GM18951 (cell line): ENCODE measurements around the gene ATF7IP.
A peak's percentile ranks its signal among the peaks of the same experiment; 100 is the strongest.
"Not testable (repeated sequence)": the region's sequence is repeated elsewhere in the genome, so short reads cannot be mapped to it uniquely, and the experiment has no call there.

ENCODE experiments used
- POLR2A ChIP-seq: IDR thresholded peaks from 4 replicates; pipeline ENCODE4 v1.6.1; 2011; ENCODE audit warnings: mild to moderate bottlenecking; ENCODE audit not compliant: insufficient read length, insufficient read depth; ENCODE audit errors: extremely low read depth
- in situ Hi-C: fragments of 300-500 bp; cut with MboI; formaldehyde crosslinking; loops from one replicate; pipeline ENCODE4 v1.12.0; 2022; ENCODE audit warnings: low sequenced_read_pairs, mixed read lengths, inconsistent platforms; ENCODE audit not compliant: unreplicated experiment

Gene ATF7IP, protein sequence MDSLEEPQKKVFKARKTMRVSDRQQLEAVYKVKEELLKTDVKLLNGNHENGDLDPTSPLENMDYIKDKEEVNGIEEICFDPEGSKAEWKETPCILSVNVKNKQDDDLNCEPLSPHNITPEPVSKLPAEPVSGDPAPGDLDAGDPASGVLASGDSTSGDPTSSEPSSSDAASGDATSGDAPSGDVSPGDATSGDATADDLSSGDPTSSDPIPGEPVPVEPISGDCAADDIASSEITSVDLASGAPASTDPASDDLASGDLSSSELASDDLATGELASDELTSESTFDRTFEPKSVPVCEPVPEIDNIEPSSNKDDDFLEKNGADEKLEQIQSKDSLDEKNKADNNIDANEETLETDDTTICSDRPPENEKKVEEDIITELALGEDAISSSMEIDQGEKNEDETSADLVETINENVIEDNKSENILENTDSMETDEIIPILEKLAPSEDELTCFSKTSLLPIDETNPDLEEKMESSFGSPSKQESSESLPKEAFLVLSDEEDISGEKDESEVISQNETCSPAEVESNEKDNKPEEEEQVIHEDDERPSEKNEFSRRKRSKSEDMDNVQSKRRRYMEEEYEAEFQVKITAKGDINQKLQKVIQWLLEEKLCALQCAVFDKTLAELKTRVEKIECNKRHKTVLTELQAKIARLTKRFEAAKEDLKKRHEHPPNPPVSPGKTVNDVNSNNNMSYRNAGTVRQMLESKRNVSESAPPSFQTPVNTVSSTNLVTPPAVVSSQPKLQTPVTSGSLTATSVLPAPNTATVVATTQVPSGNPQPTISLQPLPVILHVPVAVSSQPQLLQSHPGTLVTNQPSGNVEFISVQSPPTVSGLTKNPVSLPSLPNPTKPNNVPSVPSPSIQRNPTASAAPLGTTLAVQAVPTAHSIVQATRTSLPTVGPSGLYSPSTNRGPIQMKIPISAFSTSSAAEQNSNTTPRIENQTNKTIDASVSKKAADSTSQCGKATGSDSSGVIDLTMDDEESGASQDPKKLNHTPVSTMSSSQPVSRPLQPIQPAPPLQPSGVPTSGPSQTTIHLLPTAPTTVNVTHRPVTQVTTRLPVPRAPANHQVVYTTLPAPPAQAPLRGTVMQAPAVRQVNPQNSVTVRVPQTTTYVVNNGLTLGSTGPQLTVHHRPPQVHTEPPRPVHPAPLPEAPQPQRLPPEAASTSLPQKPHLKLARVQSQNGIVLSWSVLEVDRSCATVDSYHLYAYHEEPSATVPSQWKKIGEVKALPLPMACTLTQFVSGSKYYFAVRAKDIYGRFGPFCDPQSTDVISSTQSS

DNA sequence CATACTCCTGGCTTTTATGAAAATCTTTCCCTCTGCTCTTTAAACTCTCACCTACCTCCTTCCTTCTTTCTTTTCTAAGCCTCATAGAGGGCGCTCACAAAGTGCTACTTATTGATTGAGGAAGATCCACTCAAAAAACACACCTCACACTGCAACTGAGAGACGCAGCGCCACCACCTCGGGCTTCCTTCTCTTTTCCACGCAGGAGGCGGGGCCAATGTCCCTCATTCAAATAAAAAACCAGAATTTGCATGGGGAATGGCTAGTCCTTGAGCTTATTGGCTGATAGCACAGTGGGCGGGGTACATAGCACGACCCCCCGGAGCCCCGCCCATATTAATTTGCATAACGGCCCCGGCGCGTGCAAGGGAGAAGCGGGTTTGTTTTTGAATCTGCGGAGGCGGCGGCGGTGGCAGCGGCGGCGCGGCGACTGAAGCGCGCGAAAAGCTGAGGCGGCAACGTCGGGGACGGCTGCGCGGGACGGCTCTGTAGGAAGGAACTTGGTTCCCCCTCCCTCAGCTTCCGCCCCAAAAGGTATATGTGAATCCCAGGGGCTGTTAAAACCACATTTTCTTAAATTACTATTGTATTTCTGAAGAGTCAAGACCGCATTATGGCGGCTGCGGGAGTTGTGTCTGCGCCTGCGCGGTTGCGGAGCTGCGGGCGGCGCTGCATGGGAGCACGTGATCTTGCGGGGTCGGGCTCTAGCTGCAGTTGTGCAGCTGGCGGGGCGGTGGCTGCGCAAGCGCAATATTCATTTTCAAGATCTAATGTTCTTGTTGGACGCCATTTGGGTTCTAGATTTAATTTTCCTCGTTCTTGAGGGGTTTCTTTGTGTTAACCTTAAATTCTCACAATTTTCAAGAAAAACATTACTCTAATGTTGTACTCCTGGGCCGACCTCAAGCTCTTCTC lies at the start of gene ATF7IP:
Gene ATF7IP, plus strand, starts transcription at position 389 of the 915 bp plus-strand sequence. CDS start 58,234 bp downstream, outside the sequence.
- TF ChIP-seq POLR2A = peak; percentile 78
- in situ Hi-C loops = loop anchor here (10.0 kb wide), 1 partner anchor 101 kb away; no protein-coding TSS in a partner anchor

DNA sequence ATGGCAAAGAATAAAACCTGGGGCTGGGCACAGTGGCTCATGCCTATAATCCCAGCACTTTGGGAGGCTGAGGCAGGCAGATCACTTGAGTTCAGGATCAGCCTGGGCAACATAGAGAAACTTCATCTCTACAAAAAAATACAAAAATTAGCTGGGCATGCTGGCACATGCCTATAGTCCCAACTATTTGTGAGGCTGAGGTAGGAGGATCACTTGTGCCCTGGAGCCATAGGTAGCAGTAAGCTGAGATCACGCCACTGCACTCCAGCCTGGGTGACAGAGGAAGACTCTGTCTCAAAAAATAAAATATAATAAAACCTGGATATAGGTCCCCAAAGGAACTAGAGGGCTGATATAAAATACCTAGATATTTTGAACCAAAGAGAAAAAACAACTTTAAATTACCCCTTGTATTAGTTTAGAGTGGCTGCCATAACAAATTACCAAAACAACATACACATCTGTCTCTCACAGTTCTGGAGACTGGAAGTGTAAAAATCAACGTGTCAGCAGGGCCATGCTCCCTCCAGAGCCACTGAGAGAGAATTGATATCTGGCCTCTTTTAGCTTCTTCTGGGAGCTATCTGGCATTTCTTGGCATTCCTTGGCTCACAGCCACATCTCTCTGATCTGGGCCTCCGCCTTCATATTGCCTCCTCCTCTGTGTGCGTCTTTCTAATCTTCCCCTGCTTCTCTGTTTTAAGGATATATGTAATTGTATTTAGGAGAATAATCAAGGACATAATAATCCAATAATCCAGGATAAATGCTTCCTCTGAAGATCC lies 47.9 kb upstream of the ATF7IP start:
- no peak for TF ChIP-seq POLR2A
- in situ Hi-C loops = no loop called here

DNA sequence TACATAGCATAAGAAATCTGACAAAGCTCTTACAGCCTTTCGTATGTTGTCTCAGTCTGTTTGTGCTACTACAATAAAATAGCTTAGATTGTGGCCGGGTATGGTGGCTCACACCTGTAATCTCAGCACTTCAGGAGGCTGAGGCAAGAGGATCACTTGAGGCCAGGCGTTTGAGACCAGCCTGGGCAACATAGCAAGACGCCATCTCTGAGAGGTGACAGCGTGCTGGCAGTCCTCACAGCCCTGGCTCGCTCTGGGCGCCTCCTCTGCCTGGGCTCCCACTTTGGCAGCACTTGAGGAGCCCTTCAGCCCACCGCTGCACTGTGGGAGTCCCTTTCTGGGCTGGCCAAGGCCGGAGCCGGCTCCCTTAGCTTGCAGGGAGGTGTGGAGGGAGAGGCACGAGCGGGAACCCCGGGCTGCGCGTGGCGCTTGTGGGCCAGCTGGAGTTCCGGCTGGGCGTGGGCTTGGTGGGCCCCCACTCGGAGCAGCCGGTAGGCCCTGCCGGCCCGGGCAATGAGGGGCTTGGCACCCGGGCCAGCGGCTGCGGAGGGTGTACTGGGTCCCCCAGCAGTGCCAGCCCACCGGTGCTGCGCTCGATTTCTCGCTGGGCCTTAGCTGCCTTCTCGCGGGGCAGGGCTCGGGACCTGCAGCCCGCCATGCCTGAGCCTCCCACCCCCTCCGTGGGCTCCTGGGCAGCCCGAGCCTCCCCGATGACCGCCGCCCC lies 45.6 kb upstream of the ATF7IP start:
- in situ Hi-C loops = not testable (repeated sequence)

DNA sequence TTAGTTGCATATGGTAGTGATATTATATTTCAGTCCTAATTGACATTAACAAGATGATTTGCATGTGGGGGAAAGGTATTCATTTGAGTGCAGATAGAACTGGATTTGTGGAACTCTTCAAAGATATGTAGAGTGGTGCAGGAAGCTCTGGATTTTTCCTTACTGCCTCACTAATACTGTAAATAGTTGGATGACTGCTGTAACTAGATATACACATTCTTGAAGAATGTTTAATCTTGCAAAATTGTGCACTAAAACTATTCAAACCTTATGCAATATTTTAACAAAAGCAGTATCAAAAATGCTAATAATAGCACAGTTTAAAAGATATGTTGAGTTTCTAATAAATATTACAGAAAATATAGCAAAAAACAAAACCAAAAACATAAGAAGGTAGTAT lies 43.1 kb upstream of the ATF7IP start:
- in situ Hi-C loops = no loop called here
- TF ChIP-seq POLR2A = no peak

DNA sequence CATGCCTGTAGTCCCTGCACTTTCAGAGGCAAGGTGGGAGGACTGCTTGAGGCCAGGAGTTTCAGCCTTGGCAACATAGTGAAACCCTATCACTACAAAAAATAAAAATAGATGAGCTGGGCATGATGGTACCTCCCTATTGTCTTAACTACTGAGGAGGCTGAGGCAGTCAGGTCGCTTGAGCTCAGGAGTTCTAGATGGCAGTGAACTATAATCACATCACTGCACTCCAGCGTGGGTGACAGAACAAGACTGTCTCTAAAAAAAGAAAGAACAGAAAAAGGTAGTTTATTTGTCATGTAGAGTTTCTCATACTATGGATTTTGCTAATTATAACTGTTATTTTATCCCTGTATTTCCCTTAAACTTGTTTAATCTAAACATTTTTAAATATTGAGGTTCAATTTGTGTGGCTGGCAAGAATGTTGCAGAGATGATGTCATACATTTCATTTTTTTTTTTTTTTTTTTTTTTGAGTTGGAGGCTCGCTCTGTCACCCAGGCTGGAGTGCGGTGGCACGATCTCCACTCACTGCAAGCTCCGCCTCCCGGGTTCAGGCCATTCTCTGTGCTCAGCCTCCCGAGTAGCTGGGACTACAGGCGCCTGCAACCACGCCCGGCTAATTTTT lies 39.7 kb upstream of the ATF7IP start:
- no peak for TF ChIP-seq POLR2A
- in situ Hi-C loops = no loop called here

DNA sequence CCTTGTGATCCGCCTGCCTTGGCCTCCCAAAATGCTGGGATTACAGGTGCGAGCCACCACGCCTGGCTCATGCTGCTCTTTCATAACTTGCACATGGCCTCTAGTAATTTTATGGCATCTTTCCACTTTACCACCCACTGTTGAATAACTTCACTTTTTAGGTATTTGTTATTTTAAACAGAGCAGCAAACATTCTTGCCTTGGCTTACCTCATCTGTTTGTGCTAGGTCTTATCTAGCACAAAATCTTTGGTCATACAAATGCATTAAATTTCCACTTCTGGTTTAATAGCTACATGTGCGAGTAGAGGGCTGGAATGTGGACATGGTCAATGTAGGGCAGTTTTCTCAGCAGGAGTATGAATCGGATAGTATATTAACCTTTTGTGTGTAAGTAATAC lies 38.8 kb upstream of the ATF7IP start:
- in situ Hi-C loops = no loop called here
- no peak for TF ChIP-seq POLR2A

DNA sequence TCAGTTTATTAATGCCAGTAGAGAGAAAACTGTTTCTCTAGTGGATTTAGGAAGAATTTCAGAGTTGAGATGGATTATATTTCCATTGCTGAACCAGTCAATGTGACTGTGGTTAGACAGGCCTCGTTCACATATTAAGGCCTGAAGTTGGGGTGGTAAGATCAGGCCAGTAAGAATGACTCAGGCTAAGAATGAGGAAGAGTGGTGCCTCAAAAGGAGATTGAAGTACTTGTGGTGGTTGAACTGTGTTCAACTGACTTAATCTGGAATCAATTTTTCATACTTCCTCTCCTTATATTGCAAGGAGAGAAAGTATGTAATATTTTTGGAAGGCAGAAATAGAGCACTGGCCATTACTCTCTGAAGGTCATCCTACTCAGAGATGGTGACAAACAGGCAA lies 37.8 kb upstream of the ATF7IP start:
- in situ Hi-C loops = no loop called here
- TF ChIP-seq POLR2A = no peak

DNA sequence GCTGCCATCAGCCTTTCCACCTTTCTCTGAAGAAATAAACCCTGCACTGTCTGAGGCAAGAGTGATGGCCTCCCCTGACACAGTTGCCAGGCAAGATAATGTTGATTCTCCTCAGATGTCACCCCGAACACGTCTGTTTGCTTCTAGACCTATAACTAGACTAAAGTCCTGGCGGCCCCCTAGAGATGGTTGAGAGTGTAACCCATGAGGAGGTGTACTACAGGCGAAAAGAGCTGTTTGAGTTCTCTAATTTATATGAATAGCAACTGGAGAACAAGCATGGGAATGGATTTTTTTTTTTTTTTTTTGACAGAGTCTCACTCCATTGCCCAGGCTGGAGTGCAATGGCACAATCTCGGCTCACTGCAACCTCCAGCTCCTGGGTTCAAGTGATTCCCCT lies 33.0 kb upstream of the ATF7IP start:
- in situ Hi-C loops = no loop called here
- TF ChIP-seq POLR2A = no peak

DNA sequence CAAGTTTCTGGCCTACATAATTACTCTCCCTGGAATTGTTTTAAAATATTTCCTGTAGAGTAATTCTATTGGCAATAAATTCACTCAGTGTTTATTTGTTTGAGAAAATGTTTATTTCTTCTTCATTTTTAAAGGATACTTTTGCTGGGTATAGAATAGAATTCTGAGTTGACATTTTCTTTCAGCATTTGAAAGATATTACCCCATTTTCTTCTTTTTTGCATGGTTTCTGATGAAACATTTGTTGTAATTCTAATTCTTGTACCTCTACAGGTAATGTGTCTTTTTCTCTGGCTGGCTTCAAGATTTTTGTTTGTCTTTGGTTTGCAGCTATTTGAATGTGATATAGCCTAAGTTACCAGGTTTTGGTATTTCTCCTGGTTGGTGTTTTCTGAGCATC lies 25.1 kb upstream of the ATF7IP start:
- TF ChIP-seq POLR2A = no peak
- in situ Hi-C loops = no loop called here

DNA sequence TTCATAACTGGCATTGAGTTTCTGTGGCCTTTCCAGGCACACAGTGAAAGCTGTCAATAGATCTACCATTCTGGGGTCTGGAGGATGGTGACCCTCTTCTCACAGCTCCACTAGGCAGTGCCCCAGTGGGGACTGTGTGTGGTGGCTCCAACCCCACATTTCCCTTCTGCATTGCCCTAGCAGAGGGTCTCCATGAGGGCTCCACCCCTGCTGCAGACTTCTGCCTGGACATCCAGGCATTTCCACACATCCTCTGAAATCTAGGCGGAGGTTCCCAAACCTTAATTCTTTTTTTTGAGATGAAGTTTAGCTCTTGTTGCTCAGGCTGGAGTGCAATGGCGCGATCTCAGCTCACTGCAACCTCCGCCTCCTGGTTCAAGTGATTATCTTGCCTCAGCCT lies 14.0 kb upstream of the ATF7IP start:
- in situ Hi-C loops = not testable (repeated sequence)

DNA sequence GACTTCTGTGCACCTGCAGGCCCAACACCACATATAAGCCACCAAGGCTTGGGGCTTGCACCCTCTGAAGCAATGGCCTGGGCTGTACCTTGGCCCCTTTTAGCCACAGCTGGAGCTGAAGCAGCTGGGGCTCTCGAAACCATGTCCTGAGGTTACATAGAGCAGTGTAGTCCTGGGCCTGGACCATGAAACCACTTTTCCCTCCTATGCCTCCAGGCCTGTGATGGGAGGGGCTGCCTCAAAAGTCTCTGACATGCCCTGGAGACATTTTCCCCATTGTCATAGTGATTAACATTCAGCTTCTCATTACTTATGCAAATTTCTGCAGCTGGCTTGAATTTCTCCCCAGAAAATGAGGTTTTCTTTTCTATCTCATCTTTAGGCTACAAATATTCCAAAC lies 13.4 kb upstream of the ATF7IP start:
- in situ Hi-C loops = not testable (repeated sequence)

DNA sequence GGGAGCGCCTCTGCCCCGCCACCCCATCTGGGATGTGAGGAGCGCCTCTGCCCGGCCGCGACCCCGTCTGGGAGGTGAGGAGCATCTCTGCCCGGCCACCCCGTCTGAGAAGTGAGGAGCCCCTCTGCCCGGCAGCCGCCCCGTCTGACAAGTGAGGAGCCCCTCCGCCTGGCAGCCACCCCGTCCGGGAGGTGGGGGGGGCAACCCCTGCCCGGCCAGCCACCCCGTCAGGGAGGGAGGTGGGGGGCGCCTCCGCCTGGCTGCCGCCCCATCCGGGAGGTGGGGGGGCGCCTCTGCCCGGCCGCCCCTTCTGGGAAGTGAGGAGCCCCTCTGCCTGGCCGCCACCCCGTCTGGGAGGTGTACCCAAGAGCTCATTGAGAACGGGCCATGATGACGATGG lies 10.8 kb upstream of the ATF7IP start:
- in situ Hi-C loops = not testable (repeated sequence)
